Hepatocyte (in vitro differentiated cells): ENCODE data around the gene GNAO1.

ENCODE experiments used
- CTCF ChIP-seq: fragments of 200-600 bp; sonication (generic); IDR thresholded peaks from 2 replicates; pipeline ENCODE4 v1.5.1; 2016; ENCODE audit warnings: antibody characterized with exemption, mild to moderate bottlenecking; ENCODE audit not compliant: poor library complexity
- EZH2phosphoT487 ChIP-seq: fragments of 200-600 bp; sonication (generic); IDR thresholded peaks from one replicate; pipeline ENCODE4 v1.6.1; 2018; ENCODE audit warnings: antibody characterized with exemption, mild to moderate bottlenecking, low read depth, moderate library complexity; ENCODE audit not compliant: unreplicated experiment, severe bottlenecking

- no peak for TF ChIP-seq EZH2phosphoT487
- TF ChIP-seq CTCF: no peak
Observed at GRCh38 chr16:56238188-56238587, 46.9 kb downstream of the GNAO1 start.
